Spleen (tissue), 11 donors: ENCODE results near the gene RAD23A. TPM values are rescaled to one million over a fixed set of nuclear protein-coding genes. Genes with fewer than 3 reads are reported as not detected.

Source experiments
- DNase-seq: peaks from one replicate; pipeline ENCODE4 v3.0.0-alpha.2; 2020
- H3K27ac ChIP-seq, 8 donors: fragments of 200-600 bp; sonication (generic) in 7 of 8; 1 replicate in 4 of 8; 2 replicates in 4 of 8; pipeline versions ENCODE4 v1.5.0 to v1.8.0; 2016 to 2021; ENCODE audit warnings: inconsistent platforms in 4 of 8, mild to moderate bottlenecking in 4 of 8, moderate library complexity in 1 of 8
- H3K27me3 ChIP-seq, 7 donors: fragments of 200-600 bp; sonication (generic) in 6 of 7; replicated peaks in 1 of 7; 1 replicate in 4 of 7; 2 replicates in 3 of 7; pipeline versions ENCODE4 v1.5.0 to v1.8.0; 2016 to 2021; ENCODE audit warnings: inconsistent platforms in 3 of 7, mild to moderate bottlenecking in 1 of 7
- H3K36me3 ChIP-seq, 6 donors: fragments of 200-600 bp; sonication (generic) in 5 of 6; 1 replicate in 4 of 6; 2 replicates in 2 of 6; pipeline versions ENCODE4 v1.5.0 to v1.8.0; 2016 to 2021; ENCODE audit warnings: inconsistent platforms in 2 of 6
- H3K4me1 ChIP-seq, 6 donors: fragments of 200-600 bp; sonication (generic) in 5 of 6; 1 replicate in 3 of 6; 2 replicates in 3 of 6; pipeline versions ENCODE4 v1.5.0 to v1.8.0; 2016 to 2021; ENCODE audit warnings: inconsistent platforms in 3 of 6
- H3K4me3 ChIP-seq, 8 donors: fragments of 200-600 bp; sonication (generic) in 7 of 8; 1 replicate in 4 of 8; 2 replicates in 4 of 8; pipeline versions ENCODE4 v1.5.0 to v1.8.0; 2016 to 2021; ENCODE audit warnings: inconsistent platforms in 4 of 8, mild to moderate bottlenecking in 4 of 8, moderate library complexity in 2 of 8
- H3K9me3 ChIP-seq, 8 donors: fragments of 200-600 bp; sonication (generic) in 7 of 8; 1 replicate in 4 of 8; 2 replicates in 4 of 8; pipeline versions ENCODE4 v1.5.0 to v1.8.0; 2016 to 2021; ENCODE audit warnings: inconsistent platforms in 4 of 8
- POLR2A ChIP-seq, 3 donors: fragments of 450-650 bp; IDR thresholded peaks; one replicate each; pipeline ENCODE4 v1.5.1; 2017; ENCODE audit warnings: antibody characterized with exemption in 3 of 3, mild to moderate bottlenecking in 1 of 3
- POLR2AphosphoS5 ChIP-seq, 3 donors: sonication (generic); formaldehyde crosslinking; IDR thresholded peaks; one replicate each; pipeline ENCODE4 v1.5.1; 2017; ENCODE audit warnings: antibody characterized with exemption in 3 of 3
- WGBS, 5 donors: extraction: QIAGEN DNeasy Blood & Tissue Kit in 3 of 5; methylation state at CpG; one replicate each; pipeline versions ENCODE4 v1.1.5 to v1.1.7; 2013 to 2018; 5-methylcytosine and 5-hydroxymethylcytosine counted together
- intact Hi-C: fragments of 100-400 bp; cut with DNase I; formaldehyde crosslinking; loops from one replicate; pipeline ENCODE4 v1.15.0; 2023; ENCODE audit warnings: low total_unique reads
- polyA plus RNA-seq, 3 donors: library from polyadenylated mRNA; stranded (reverse); fragments of 200-250 nt; gene quantifications; one replicate each; pipeline ENCODE4 v1.2.1, GENCODE V29; 2013
- total RNA-seq, 7 donors: library from RNA; depleted of rRNA in 3 of 7; stranded (reverse); fragments of >200 nt in 3 of 7; fragmentation: NEBNext Ultra II Directional in 4 of 7; extraction: Animal tissue kit (Norgen Biotek cat#: 25700) in 4 of 7; gene quantifications; one replicate each; pipeline versions ENCODE4 v1.1.0 to v1.2.1, GENCODE V29; 2016 to 2021
- TF ChIP-seq, protein P1 (sequence below), 11 experiments: fragments of 200-600 bp in 7 of 11; fragments of 450-650 bp in 4 of 11; sonication (generic) in 4 of 11; IDR thresholded peaks in 8 of 11; conservative IDR thresholded peaks in 3 of 11; 1 replicate in 7 of 11; 2 replicates in 4 of 11; pipeline versions ENCODE4 v1.4.0 to v1.8.0; 2016 to 2021; ENCODE audit warnings: antibody characterized with exemption in 11 of 11, inconsistent platforms in 4 of 11, mild to moderate bottlenecking in 1 of 11
- donor health status: healthy with polysubstance abuse.
- donor health status: DM: no; HTN: no; CAD: no; lungs with moderate emphysema.
- donor health status: DM: no; HTN: no; CAD: no.
- donor health status: Bipolar disorder and iron deficiency.
- donor health status: healthy.
- donor health status: DM: no; HTN: no; CAD: no.
- donor health status: DM: yes; HTN: yes; CAD: no.

Gene RAD23A
- total and polyA plus RNA-seq, 10 donors, result 80.4 to 134 (median 92.3) TPM

DNA sequence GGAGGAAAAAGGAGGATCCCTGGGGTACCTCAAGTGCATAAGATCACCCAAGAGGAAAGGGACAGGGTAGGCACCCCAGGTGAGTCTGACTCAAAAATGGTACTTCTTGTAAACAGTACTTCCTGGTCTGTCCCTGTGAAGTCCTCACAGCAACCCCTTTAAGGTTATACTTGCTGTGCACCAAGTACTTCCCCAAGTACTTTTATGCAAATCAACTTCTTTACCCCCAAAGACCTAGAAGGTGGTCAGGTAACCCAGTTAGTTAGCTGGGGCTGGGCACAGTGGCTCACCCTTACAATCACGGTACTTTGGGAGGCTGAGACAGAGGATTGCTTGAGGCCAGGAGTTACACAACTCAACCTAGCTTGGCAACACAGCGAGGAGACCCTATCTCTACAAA, 4.8 kb upstream of the RAD23A start:
- Histone ChIP-seq H3K27me3 (no peaks in the 10 kb centered on the region), H3K4me1 (peaks cover 40 to 89% (median 83%) of the 10 kb centered on the region in 6 donors), H3K36me3 (peaks cover 5 to 60% (median 53%) of the 10 kb centered on the region in 6 donors), H3K4me3 (peak overlapping the region in 5 of 8 donors; percentile 94 to 99 (median 97)), H3K9me3 (no peaks in the 10 kb centered on the region), H3K27ac (peak overlapping the region in 5 of 8 donors; percentile 89 to 98 (median 96))
- TF ChIP-seq POLR2AphosphoS5 (IDR thresholded peaks at IDR 0.05) (no peak), POLR2A (IDR thresholded peaks at IDR 0.05) (no peak)
- TF ChIP-seq, protein P1, sequence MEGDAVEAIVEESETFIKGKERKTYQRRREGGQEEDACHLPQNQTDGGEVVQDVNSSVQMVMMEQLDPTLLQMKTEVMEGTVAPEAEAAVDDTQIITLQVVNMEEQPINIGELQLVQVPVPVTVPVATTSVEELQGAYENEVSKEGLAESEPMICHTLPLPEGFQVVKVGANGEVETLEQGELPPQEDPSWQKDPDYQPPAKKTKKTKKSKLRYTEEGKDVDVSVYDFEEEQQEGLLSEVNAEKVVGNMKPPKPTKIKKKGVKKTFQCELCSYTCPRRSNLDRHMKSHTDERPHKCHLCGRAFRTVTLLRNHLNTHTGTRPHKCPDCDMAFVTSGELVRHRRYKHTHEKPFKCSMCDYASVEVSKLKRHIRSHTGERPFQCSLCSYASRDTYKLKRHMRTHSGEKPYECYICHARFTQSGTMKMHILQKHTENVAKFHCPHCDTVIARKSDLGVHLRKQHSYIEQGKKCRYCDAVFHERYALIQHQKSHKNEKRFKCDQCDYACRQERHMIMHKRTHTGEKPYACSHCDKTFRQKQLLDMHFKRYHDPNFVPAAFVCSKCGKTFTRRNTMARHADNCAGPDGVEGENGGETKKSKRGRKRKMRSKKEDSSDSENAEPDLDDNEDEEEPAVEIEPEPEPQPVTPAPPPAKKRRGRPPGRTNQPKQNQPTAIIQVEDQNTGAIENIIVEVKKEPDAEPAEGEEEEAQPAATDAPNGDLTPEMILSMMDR (IDR thresholded peaks at IDR 0.05 in 8 of 11, conservative IDR thresholded peaks at IDR 0.05 in 3 of 11), result no peak
- DNase-seq, result no peak
- 32 to 75% (median 58%) methylated on average over 2 of the region's 2 CpGs for WGBS, 5 donors
- intact Hi-C loops, result no loop called here

DNA sequence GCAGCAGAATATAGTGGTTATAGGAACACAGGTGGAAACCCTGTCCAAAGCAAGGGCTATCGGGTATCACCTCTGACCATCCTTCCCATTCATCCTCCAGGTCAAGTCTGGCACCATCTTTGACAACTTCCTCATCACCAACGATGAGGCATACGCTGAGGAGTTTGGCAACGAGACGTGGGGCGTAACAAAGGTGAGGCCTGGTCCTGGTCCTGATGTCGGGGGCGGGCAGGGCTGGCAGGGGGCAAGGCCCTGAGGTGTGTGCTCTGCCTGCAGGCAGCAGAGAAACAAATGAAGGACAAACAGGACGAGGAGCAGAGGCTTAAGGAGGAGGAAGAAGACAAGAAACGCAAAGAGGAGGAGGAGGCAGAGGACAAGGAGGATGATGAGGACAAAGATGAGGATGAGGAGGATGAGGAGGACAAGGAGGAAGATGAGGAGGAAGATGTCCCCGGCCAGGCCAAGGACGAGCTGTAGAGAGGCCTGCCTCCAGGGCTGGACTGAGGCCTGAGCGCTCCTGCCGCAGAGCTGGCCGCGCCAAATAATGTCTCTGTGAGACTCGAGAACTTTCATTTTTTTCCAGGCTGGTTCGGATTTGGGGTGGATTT, 2.1 kb upstream of the RAD23A start:
- H3K27ac ChIP-seq, result peak overlapping the region in 4 of 8 donors; percentile 15 to 93 (median 37)
- no peak for DNase-seq
- TF ChIP-seq POLR2AphosphoS5 (IDR thresholded peaks at IDR 0.05) (peak; percentile 32 to 67 (median 53)), POLR2A (IDR thresholded peaks at IDR 0.05) (no peak)
- TF ChIP-seq, protein P1 (IDR thresholded peaks at IDR 0.05 in 8 of 11, conservative IDR thresholded peaks at IDR 0.05 in 3 of 11), result no peak
- H3K36me3 ChIP-seq, result peaks cover 5 to 72% (median 65%) of the 10 kb centered on the region in 6 donors
- 61 to 85% (median 68%) methylated on average over 18 of the region's 18 CpGs for WGBS, 5 donors
- no peak overlapping the region for H3K4me3 ChIP-seq
- no peaks in the 10 kb centered on the region for H3K27me3 ChIP-seq
- H3K9me3 ChIP-seq, result no peaks in the 10 kb centered on the region
- peaks cover 39 to 94% (median 85%) of the 10 kb centered on the region in 6 donors for H3K4me1 ChIP-seq
- intact Hi-C loops, result no loop called here

DNA sequence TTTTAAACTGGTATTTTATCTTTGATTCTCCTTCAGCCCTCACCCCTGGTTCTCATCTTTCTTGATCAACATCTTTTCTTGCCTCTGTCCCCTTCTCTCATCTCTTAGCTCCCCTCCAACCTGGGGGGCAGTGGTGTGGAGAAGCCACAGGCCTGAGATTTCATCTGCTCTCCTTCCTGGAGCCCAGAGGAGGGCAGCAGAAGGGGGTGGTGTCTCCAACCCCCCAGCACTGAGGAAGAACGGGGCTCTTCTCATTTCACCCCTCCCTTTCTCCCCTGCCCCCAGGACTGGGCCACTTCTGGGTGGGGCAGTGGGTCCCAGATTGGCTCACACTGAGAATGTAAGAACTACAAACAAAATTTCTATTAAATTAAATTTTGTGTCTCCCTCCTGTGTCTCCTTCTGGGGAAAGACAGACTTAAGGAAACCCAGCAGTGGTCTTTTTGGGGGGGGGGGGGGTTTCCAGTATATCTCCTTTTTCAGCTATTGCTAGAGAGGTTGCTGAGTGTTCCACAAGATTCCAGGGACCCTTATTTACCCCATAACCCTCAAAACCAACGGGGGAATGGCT, 1.5 kb upstream of the RAD23A start:
- H3K4me1 ChIP-seq, result peaks cover 39 to 96% (median 87%) of the 10 kb centered on the region in 6 donors
- H3K27ac ChIP-seq, result peak overlapping the region in 4 of 8 donors; percentile 93 to 98 (median 96)
- no peaks in the 10 kb centered on the region for H3K27me3 ChIP-seq
- TF ChIP-seq POLR2AphosphoS5 (IDR thresholded peaks at IDR 0.05) (no peak), POLR2A (IDR thresholded peaks at IDR 0.05) (no peak)
- TF ChIP-seq, protein P1 (IDR thresholded peaks at IDR 0.05 in 8 of 11, conservative IDR thresholded peaks at IDR 0.05 in 3 of 11), result no peak
- 36 to 73% (median 48%) methylated on average over 2 of the region's 2 CpGs for WGBS, 5 donors
- intact Hi-C loops, result no loop called here
- no peaks in the 10 kb centered on the region for H3K9me3 ChIP-seq
- peaks cover 6 to 78% (median 72%) of the 10 kb centered on the region in 6 donors for H3K36me3 ChIP-seq
- no peak for DNase-seq
- H3K4me3 ChIP-seq, result no peak overlapping the region

DNA sequence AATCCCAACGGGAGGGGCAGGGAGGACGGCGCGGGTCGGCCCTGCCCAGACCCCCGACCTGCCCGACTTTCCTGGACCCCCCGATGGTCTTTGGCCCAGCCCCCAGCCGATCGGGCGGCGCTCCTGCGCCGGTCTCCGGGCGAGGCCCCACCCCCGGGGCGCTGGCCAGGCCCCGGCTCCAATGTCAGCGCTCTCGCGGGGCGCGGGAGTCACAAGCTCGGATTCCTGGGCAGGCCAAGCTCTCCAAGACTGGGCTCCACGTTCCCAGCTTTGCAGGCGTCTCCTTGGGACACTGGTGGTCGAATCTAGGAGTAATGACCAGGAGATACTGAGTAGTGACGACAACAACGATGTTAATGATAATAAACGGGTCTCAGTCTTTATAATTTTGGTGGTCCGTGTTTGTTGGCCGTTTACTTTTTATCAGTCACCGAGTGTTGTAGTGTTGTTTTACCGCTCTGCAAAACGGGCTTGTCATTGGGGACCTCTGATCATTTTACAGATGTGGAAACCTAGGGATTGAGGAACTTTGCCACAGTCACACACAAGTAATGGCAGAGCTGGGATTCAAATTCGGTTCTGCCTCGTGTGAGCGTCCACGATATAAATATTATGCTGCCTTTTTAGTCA, 545 bp downstream of the RAD23A start:
- WGBS, 5 donors, result 1 to 3% (median 1%) methylated on average over 19 to 40 of the region's 40 CpGs
- Histone ChIP-seq H3K27me3 (no peaks in the 10 kb centered on the region), H3K9me3 (no peaks in the 10 kb centered on the region), H3K4me3 (peak overlapping the region; percentile 77 to 99 (median 90)), H3K27ac (peak overlapping the region; percentile 87 to 98 (median 94)), H3K4me1 (peaks cover 21 to 88% (median 72%) of the 10 kb centered on the region in 6 donors), H3K36me3 (peaks cover 6 to 79% (median 76%) of the 10 kb centered on the region in 6 donors)
- intact Hi-C loops, result no loop called here
- peak; percentile 90 for DNase-seq
- TF ChIP-seq, protein P1 (IDR thresholded peaks at IDR 0.05 in 8 of 11, conservative IDR thresholded peaks at IDR 0.05 in 3 of 11), result no peak
- TF ChIP-seq POLR2AphosphoS5 (IDR thresholded peaks at IDR 0.05), result no peak
- no peak for TF ChIP-seq POLR2A (IDR thresholded peaks at IDR 0.05)
